Liver (tissue), 9 donors: Measurements from ENCODE around the gene GPC3. TPM values are rescaled to one million over a fixed set of nuclear protein-coding genes. Genes with fewer than 3 reads are reported as not detected.

Experiments used
- DNase-seq: peaks from one replicate; pipeline ENCODE4 v3.0.0-alpha.2; 2017; ENCODE audit warnings: low spot score
- H3K27ac ChIP-seq, 2 donors: one replicate each; pipeline ENCODE4 v1.7.0; 2013; ENCODE audit warnings: inconsistent platforms in 2 of 2, low read length in 2 of 2, control low read depth in 1 of 2, low read depth in 1 of 2, mild to moderate bottlenecking in 1 of 2
- H3K27me3 ChIP-seq, 4 donors: one replicate each; pipeline versions ENCODE4 v1.6.1 to v1.7.0; 2013; ENCODE audit warnings: low read length in 3 of 4, inconsistent platforms in 1 of 4, mild to moderate bottlenecking in 1 of 4, moderate library complexity in 1 of 4; ENCODE audit not compliant: control insufficient read depth in 4 of 4, insufficient read depth in 4 of 4
- H3K36me3 ChIP-seq, 4 donors: one replicate each; pipeline versions ENCODE4 v1.6.1 to v1.7.0; 2013; ENCODE audit warnings: low read length in 3 of 4, mild to moderate bottlenecking in 3 of 4, low read depth in 1 of 4, moderate library complexity in 1 of 4; ENCODE audit not compliant: control insufficient read depth in 4 of 4, insufficient read depth in 3 of 4
- H3K4me1 ChIP-seq, 4 donors: one replicate each; pipeline versions ENCODE4 v1.6.1 to v1.7.0; 2013; ENCODE audit warnings: low read length in 3 of 4, mild to moderate bottlenecking in 3 of 4, moderate library complexity in 1 of 4; ENCODE audit not compliant: control insufficient read depth in 4 of 4, insufficient read depth in 4 of 4
- H3K4me3 ChIP-seq, 3 donors: one replicate each; pipeline versions ENCODE4 v1.6.1 to v1.7.0; 2013; ENCODE audit warnings: low read length in 3 of 3, control low read depth in 1 of 3, low read depth in 1 of 3, mild to moderate bottlenecking in 1 of 3
- H3K9ac ChIP-seq, 2 donors: one replicate each; pipeline ENCODE4 v1.7.0; 2013; ENCODE audit warnings: low read length in 2 of 2, mild to moderate bottlenecking in 2 of 2, moderate library complexity in 2 of 2, control low read depth in 1 of 2, low read depth in 1 of 2
- H3K9me3 ChIP-seq, 4 donors: one replicate each; pipeline versions ENCODE4 v1.6.1 to v1.7.0; 2013; ENCODE audit warnings: low read length in 3 of 4; ENCODE audit not compliant: control insufficient read depth in 4 of 4
- CTCF ChIP-seq: fragments of 150-350 bp; IDR thresholded peaks from 2 replicates; pipeline ENCODE4 v1.5.1; 2017; ENCODE audit warnings: improper control_type of control experiment, low read depth, low read length; ENCODE audit not compliant: missing input control
- EGR1 ChIP-seq, 2 donors: IDR thresholded peaks; 2 replicates each; pipeline ENCODE4 v1.6.1; 2016 to 2018; ENCODE audit warnings: antibody characterized with exemption in 2 of 2, low read depth in 2 of 2
- FOXA1 ChIP-seq: IDR thresholded peaks from 2 replicates; pipeline ENCODE4 v1.6.1; 2016; ENCODE audit warnings: antibody characterized with exemption
- FOXA2 ChIP-seq: IDR thresholded peaks from 2 replicates; pipeline ENCODE4 v1.6.1; 2016; ENCODE audit warnings: antibody characterized with exemption
- GABPA ChIP-seq, 2 donors: IDR thresholded peaks in 1 of 2; conservative IDR thresholded peaks in 1 of 2; 2 replicates each; pipeline ENCODE4 v1.6.1; 2016; ENCODE audit warnings: antibody characterized with exemption in 2 of 2, mild to moderate bottlenecking in 1 of 2, moderate library complexity in 1 of 2
- HNF4A ChIP-seq, 2 donors: conservative IDR thresholded peaks; 2 replicates each; pipeline ENCODE4 v1.6.1; 2016; ENCODE audit warnings: antibody characterized with exemption in 2 of 2, mild to moderate bottlenecking in 2 of 2
- HNF4G ChIP-seq: IDR thresholded peaks from 2 replicates; pipeline ENCODE4 v1.6.1; 2016; ENCODE audit warnings: antibody characterized with exemption
- JUND ChIP-seq, 2 donors: IDR thresholded peaks; 2 replicates each; pipeline ENCODE4 v1.6.1; 2016; ENCODE audit warnings: antibody characterized with exemption in 2 of 2
- NR2F2 ChIP-seq: IDR thresholded peaks from 2 replicates; pipeline ENCODE4 v1.6.1; 2016; ENCODE audit warnings: antibody characterized with exemption
- RAD21 ChIP-seq, 2 donors: IDR thresholded peaks; 2 replicates each; pipeline ENCODE4 v1.6.1; 2016; ENCODE audit warnings: antibody characterized with exemption in 2 of 2, mild to moderate bottlenecking in 2 of 2
- REST ChIP-seq: IDR thresholded peaks from 2 replicates; pipeline ENCODE4 v1.6.1; 2016; ENCODE audit warnings: antibody characterized with exemption, mild to moderate bottlenecking
- RXRA ChIP-seq, 2 donors: IDR thresholded peaks; 2 replicates each; pipeline ENCODE4 v1.6.1; 2017 to 2018; ENCODE audit warnings: antibody characterized with exemption in 2 of 2, mild to moderate bottlenecking in 1 of 2
- SP1 ChIP-seq: IDR thresholded peaks from 2 replicates; pipeline ENCODE4 v1.6.1; 2018; ENCODE audit warnings: antibody characterized with exemption, mild to moderate bottlenecking
- TAF1 ChIP-seq: conservative IDR thresholded peaks from 2 replicates; pipeline ENCODE4 v1.6.1; 2016; ENCODE audit warnings: antibody characterized with exemption, mild to moderate bottlenecking
- YY1 ChIP-seq: IDR thresholded peaks from 2 replicates; pipeline ENCODE4 v1.6.1; 2016; ENCODE audit warnings: antibody characterized with exemption, mild to moderate bottlenecking
- WGBS: extraction: QIAGEN DNeasy Blood & Tissue Kit; methylation state at CpG from one replicate; pipeline ENCODE4 v1.1.7; 2013; 5-methylcytosine and 5-hydroxymethylcytosine counted together
- polyA plus RNA-seq, 2 donors: library from polyadenylated mRNA; stranded (reverse) in 1 of 2; unstranded in 1 of 2; fragments of 200-250 nt in 1 of 2; fragments of >200 nt in 1 of 2; fragmentation: Nextera tagmentation in 1 of 2; extraction: Ambion mirVana in 1 of 2; gene quantifications; one replicate each; pipeline versions ENCODE4 v1.2.1 to v1.2.3, GENCODE V29; 2013 to 2015
- total RNA-seq, 2 donors: library from RNA; depleted of rRNA; stranded (reverse); fragments of >200 nt; gene quantifications; one replicate each; pipeline ENCODE4 v1.2.3, GENCODE V29; 2014
- TF ChIP-seq, protein P1 (sequence below): IDR thresholded peaks from 2 replicates; pipeline ENCODE4 v1.6.1; 2016; ENCODE audit warnings: antibody characterized with exemption
- TF ChIP-seq, protein P2 (sequence below): IDR thresholded peaks from 2 replicates; pipeline ENCODE4 v1.6.1; 2016; ENCODE audit warnings: antibody characterized with exemption
- TF ChIP-seq, protein P3 (sequence below): IDR thresholded peaks from 2 replicates; pipeline ENCODE4 v1.6.1; 2016; ENCODE audit warnings: antibody characterized with exemption
- donor health status: healthy.
- donor health status: healthy.
- donor health status: healthy.
- donor health status: healthy.
- donor health status: healthy.

GPC3 gene
- total and polyA plus RNA-seq, 4 donors = 0.40 to 1,133 (median 1.5) TPM

DNA sequence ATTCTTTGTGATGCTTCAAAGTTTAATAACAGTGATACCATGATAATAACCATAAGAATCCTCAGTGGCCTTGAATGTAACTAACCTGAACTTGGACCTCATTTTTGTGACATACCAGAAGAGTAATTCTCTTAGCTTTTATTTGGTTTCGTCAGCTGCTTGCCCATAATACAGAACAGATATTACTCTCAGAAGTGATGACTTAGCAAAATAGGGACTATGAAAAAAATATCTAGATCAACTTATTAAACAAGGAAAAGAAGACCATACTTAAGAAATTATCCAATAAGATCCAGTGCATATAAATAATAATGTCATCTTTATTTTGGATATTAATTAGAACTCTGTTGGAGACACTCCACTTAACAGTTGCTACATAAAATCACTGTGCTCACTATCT, 333.2 kb downstream of the GPC3 start:
- Histone ChIP-seq H3K9me3 (no peaks in the 10 kb centered on the region), H3K4me3 (no peak overlapping the region), H3K4me1 (no peaks in the 10 kb centered on the region), H3K36me3 (no peaks in the 10 kb centered on the region), H3K27ac (no peak overlapping the region), H3K27me3 (peaks cover 0 to 10% (median 0%) of the 10 kb centered on the region in 4 donors), H3K9ac (no peak overlapping the region)
- no peak for DNase-seq
- TF ChIP-seq JUND (IDR thresholded peaks at IDR 0.05) = no peak
- TF ChIP-seq TAF1 = no peak
- no peak for TF ChIP-seq EGR1 (IDR thresholded peaks at IDR 0.05; ENCODE audit: low read depth in 2 of 2)
- TF ChIP-seq, protein P1, sequence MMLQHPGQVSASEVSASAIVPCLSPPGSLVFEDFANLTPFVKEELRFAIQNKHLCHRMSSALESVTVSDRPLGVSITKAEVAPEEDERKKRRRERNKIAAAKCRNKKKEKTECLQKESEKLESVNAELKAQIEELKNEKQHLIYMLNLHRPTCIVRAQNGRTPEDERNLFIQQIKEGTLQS = no peak
- no peak for TF ChIP-seq HNF4G
- no peak for TF ChIP-seq RXRA (IDR thresholded peaks at IDR 0.05)
- TF ChIP-seq, protein P2, sequence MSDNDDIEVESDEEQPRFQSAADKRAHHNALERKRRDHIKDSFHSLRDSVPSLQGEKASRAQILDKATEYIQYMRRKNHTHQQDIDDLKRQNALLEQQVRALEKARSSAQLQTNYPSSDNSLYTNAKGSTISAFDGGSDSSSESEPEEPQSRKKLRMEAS = no peak
- TF ChIP-seq FOXA1 = no peak
- TF ChIP-seq HNF4A (conservative IDR thresholded peaks at IDR 0.05) = no peak
- TF ChIP-seq, protein P3, sequence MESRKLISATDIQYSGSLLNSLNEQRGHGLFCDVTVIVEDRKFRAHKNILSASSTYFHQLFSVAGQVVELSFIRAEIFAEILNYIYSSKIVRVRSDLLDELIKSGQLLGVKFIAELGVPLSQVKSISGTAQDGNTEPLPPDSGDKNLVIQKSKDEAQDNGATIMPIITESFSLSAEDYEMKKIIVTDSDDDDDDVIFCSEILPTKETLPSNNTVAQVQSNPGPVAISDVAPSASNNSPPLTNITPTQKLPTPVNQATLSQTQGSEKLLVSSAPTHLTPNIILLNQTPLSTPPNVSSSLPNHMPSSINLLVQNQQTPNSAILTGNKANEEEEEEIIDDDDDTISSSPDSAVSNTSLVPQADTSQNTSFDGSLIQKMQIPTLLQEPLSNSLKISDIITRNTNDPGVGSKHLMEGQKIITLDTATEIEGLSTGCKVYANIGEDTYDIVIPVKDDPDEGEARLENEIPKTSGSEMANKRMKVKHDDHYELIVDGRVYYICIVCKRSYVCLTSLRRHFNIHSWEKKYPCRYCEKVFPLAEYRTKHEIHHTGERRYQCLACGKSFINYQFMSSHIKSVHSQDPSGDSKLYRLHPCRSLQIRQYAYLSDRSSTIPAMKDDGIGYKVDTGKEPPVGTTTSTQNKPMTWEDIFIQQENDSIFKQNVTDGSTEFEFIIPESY = no peak
- no peak for TF ChIP-seq YY1
- TF ChIP-seq CTCF = no peak
- TF ChIP-seq SP1 = no peak
- TF ChIP-seq NR2F2 = no peak
- no peak for TF ChIP-seq REST
- TF ChIP-seq RAD21 (IDR thresholded peaks at IDR 0.05) = no peak
- TF ChIP-seq GABPA (IDR thresholded peaks at IDR 0.05 in 1 of 2, conservative IDR thresholded peaks at IDR 0.05 in 1 of 2) = no peak
- TF ChIP-seq FOXA2 = no peak
- 98% methylated on average over 1 of the region's 1 CpG for WGBS
